Vagina (tissue), 2 donors: ENCODE measurements around the gene ELSPBP1. TPM values are rescaled to one million over a fixed set of nuclear protein-coding genes. Genes with fewer than 3 reads are reported as not detected.
A peak's percentile ranks its signal among the peaks of the same experiment; 100 is the strongest.
"Not testable (repeated sequence)": the region's sequence is repeated elsewhere in the genome, so short reads cannot be mapped to it uniquely, and the experiment has no call there.

Experiments used
- DNase-seq, 2 donors: peaks; one replicate each; pipeline ENCODE4 v3.0.0-alpha.2; 2017; ENCODE audit errors: extremely low spot score in 2 of 2
- H3K27ac ChIP-seq: fragments of 200-600 bp; sonication (generic); one replicate; pipeline ENCODE4 v1.5.1; 2019
- H3K27me3 ChIP-seq: fragments of 200-600 bp; sonication (generic); one replicate; pipeline ENCODE4 v1.5.1; 2019
- H3K36me3 ChIP-seq, 2 donors: fragments of 200-600 bp; sonication (generic); one replicate each; pipeline ENCODE4 v1.5.1; 2017 to 2019
- H3K4me1 ChIP-seq: fragments of 200-600 bp; sonication (generic); one replicate; pipeline ENCODE4 v1.5.1; 2019
- H3K4me3 ChIP-seq, 2 donors: fragments of 200-600 bp; sonication (generic); 1 replicate in 1 of 2; 2 replicates in 1 of 2; pipeline ENCODE4 v1.5.1; 2016 to 2019
- H3K9me3 ChIP-seq: fragments of 200-600 bp; sonication (generic); one replicate; pipeline ENCODE4 v1.5.1; 2019
- POLR2A ChIP-seq, 2 donors: fragments of 450-650 bp; IDR thresholded peaks; one replicate each; pipeline ENCODE4 v1.6.1; 2017; ENCODE audit warnings: antibody characterized with exemption in 2 of 2, mild to moderate bottlenecking in 2 of 2, moderate library complexity in 2 of 2
- POLR2AphosphoS5 ChIP-seq, 2 donors: sonication (generic); formaldehyde crosslinking; IDR thresholded peaks; one replicate each; pipeline ENCODE4 v1.9.0; 2017; ENCODE audit warnings: antibody characterized with exemption in 2 of 2, mild to moderate bottlenecking in 2 of 2, low read depth in 1 of 2; ENCODE audit not compliant: insufficient read depth in 1 of 2
- intact Hi-C: fragments of 100-400 bp; cut with DNase I; formaldehyde crosslinking; loops from one replicate; pipeline ENCODE4 v1.15.1; 2023
- total RNA-seq: library from RNA; depleted of rRNA; stranded (reverse); fragments of >200 nt; gene quantifications from one replicate; pipeline ENCODE4 v1.2.3, GENCODE V29; 2016
- TF ChIP-seq, protein P1 (sequence below), 3 experiments: fragments of 450-650 bp in 2 of 3; fragments of 200-600 bp in 1 of 3; sonication (generic) in 1 of 3; IDR thresholded peaks; one replicate each; pipeline ENCODE4 v1.5.1; 2017 to 2019; ENCODE audit warnings: antibody characterized with exemption in 3 of 3, mild to moderate bottlenecking in 2 of 3, moderate library complexity in 2 of 3

Gene ELSPBP1
- not detected for total RNA-seq

DNA sequence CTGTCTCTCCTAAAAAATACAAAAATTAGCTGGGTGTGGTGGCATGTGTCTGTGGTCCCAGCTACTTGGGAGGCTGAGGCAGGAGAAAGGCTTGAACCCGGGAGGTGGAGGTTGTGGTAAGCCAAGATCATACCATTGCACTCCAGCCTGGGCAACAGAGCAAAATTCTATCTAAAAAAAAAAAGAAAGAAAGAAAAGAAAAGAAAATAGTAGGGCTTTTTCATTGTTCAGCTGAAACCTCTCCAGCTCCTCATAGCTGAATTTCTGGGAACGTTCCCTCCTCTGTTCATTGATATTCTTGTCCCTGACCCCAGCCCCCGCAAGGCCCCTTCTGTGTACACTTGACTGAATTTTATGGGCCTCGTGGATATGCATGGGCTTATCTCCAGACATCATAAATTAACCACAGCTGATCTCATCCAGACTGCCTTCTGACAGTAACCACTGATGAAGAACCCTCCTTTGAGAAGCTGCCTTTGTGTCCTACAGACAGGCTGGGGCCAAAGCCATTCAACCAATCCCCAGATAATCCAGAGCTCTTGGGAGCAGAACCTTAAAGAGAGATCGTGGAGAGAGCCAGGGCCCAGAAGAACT lies at the start of gene ELSPBP1:
ELSPBP1 (plus strand) TSS at position 424 of the 594 bp plus-strand sequence. CDS start 14,036 bp downstream, outside the sequence.
- DNase-seq = no peak
- no peaks in the 10 kb centered on the region for H3K4me1 ChIP-seq
- no peak within 1 kb of the TSS for H3K27ac ChIP-seq
- no peaks in the 10 kb centered on the region for H3K36me3 ChIP-seq
- H3K9me3 ChIP-seq = no peaks in the 10 kb centered on the region
- H3K4me3 ChIP-seq = no peak within 1 kb of the TSS
- no peak for TF ChIP-seq POLR2AphosphoS5 (IDR thresholded peaks at IDR 0.05; ENCODE audit: insufficient read depth in 1 of 2, low read depth in 1 of 2)
- TF ChIP-seq POLR2A (IDR thresholded peaks at IDR 0.05) = no peak
- TF ChIP-seq, protein P1, sequence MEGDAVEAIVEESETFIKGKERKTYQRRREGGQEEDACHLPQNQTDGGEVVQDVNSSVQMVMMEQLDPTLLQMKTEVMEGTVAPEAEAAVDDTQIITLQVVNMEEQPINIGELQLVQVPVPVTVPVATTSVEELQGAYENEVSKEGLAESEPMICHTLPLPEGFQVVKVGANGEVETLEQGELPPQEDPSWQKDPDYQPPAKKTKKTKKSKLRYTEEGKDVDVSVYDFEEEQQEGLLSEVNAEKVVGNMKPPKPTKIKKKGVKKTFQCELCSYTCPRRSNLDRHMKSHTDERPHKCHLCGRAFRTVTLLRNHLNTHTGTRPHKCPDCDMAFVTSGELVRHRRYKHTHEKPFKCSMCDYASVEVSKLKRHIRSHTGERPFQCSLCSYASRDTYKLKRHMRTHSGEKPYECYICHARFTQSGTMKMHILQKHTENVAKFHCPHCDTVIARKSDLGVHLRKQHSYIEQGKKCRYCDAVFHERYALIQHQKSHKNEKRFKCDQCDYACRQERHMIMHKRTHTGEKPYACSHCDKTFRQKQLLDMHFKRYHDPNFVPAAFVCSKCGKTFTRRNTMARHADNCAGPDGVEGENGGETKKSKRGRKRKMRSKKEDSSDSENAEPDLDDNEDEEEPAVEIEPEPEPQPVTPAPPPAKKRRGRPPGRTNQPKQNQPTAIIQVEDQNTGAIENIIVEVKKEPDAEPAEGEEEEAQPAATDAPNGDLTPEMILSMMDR (IDR thresholded peaks at IDR 0.05) = no peak
- intact Hi-C loops = no loop called here
- H3K27me3 ChIP-seq = no peaks in the 10 kb centered on the region

DNA sequence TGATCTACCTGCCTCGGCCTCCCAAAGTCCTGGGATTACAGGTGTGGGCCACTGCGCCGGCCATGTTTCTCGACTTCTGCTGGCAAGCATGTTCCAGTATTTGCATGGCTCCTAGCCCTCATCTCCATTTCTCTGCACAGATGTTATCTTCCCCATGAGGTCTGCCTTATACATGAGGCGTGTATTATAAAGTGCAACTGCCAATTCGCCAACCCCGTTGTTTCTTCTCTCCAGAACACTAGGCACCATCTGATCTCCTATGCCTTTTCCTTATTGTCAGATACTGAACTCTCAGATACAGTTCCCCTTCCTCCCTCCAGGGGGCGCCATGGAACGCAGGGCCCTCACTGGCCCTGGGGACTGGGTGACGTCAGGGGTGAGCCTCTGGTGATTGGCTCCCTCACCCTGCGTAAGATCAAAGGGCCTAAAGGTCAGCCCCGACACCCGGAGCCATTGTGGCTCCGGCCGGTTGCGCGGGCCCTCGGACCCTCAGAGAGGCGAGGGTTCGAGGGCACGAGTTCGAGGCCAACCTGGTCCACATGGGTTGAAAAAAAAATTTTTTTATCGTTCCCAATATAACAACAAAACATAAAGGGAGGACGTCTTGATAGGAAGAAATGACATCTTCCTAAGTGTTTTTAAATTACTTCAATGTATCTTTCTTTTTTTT lies 44.4 kb upstream of the ELSPBP1 start:
- H3K27ac ChIP-seq, H3K4me3 ChIP-seq, intact Hi-C loops, H3K27me3 ChIP-seq, H3K4me1 ChIP-seq, DNase-seq, H3K9me3 ChIP-seq, H3K36me3 ChIP-seq: not testable (repeated sequence)

DNA sequence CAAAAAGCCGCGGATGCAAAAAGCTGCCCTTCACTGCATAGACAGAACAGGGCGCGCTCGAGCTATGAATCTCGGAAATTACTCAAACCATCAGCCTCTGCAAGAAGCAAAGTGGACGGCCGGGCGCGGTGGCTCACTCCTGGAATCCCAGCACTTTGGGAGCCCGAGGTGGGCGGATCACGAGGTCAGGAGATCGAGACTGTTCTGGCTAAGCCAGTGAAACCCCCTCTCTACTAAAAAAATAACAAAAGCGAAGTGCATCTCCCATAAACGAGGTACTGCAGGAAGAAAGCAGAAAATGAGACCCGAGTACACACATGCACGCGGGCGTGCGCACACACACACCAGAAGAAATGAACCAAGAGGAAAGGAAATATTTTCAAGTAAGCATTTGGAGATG lies 42.3 kb upstream of the ELSPBP1 start:
- DNase-seq, H3K4me3 ChIP-seq, intact Hi-C loops, H3K27ac ChIP-seq, H3K4me1 ChIP-seq, H3K27me3 ChIP-seq, H3K9me3 ChIP-seq, H3K36me3 ChIP-seq: not testable (repeated sequence)

DNA sequence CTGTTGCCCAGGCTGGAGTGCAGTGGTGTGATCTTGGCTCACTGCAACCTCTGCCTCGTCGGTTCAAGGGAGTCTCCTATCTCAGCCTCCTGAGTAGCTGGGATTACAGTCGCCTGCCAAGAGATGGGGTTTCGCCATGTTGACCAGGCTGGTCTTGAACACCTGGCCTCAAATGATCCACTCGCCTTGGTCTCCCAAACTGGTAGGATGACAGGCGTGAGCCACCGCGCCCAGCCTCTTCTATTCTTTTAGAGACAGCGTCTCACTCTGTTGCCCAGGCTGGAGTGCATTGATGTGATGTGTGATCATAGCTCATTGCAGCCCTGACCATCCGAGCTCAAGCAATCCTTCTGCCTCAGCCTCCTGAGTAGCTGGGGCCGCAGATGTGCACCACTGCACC lies 38.5 kb upstream of the ELSPBP1 start:
- DNase-seq, H3K36me3 ChIP-seq, intact Hi-C loops, H3K27me3 ChIP-seq, H3K9me3 ChIP-seq, H3K27ac ChIP-seq, H3K4me3 ChIP-seq, H3K4me1 ChIP-seq: not testable (repeated sequence)

DNA sequence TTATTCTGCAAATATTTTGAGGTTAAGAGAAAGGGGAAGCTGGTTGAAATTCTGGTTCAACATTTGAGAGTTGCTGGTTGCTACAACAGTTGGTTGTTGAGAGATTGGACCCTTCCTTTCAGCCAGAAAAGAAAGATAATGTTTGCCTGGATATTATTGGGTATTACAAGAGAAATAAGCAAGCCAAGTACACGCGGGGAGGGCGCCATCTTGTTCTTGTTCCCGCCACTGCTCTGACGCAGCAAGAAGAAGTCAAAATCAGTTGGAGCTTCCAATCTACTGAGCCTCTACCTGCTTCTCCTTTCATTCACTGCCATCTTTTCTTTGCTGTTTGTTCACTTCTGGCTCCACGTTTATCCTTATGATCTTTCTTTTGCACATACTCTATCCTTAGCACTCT lies 20.9 kb upstream of the ELSPBP1 start:
- no peaks in the 10 kb centered on the region for H3K36me3 ChIP-seq
- no peak for TF ChIP-seq POLR2A (IDR thresholded peaks at IDR 0.05)
- no peak for TF ChIP-seq POLR2AphosphoS5 (IDR thresholded peaks at IDR 0.05; ENCODE audit: insufficient read depth in 1 of 2, low read depth in 1 of 2)
- TF ChIP-seq, protein P1 (IDR thresholded peaks at IDR 0.05) = no peak
- DNase-seq = no peak
- H3K27ac ChIP-seq = no peak overlapping the region
- H3K4me1 ChIP-seq = no peaks in the 10 kb centered on the region
- H3K9me3 ChIP-seq = no peaks in the 10 kb centered on the region
- no peak overlapping the region for H3K4me3 ChIP-seq
- H3K27me3 ChIP-seq = no peaks in the 10 kb centered on the region
- intact Hi-C loops = no loop called here

DNA sequence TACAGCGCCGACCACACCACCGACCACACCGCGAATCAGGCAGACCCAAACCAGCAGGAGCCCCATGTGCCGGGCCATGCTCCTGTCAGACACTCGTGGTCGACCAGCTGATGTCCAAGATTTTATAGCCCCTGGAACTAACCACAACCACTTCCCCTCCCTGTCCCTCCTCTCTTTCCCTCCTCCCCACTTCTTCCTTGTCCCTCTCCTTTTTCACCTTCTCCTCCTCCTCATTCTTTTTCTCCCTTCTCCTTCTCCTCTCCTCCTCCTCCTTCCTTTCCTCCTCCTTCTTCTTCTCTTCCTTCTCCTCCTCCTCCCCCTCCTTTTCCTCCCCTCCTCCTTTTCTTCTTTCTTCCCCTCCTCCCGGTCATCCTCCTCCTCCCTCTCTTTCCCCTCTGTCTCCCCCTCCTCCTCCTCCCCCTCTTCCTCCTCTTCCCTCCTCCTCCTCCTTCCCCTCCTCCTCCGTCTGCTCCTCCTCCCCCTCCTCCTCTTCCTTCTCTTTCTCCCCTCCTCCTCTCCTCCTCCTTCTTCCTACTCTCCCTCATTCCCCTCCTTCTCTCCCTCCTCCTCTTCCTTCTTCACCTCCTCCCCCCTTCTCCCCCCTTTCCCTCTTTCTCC lies 3.1 kb upstream of the ELSPBP1 start:
- Histone ChIP-seq H3K4me3 (no peak overlapping the region), H3K36me3 (no peaks in the 10 kb centered on the region), H3K27ac (no peak overlapping the region), H3K9me3 (no peaks in the 10 kb centered on the region), H3K4me1 (no peaks in the 10 kb centered on the region), H3K27me3 (no peaks in the 10 kb centered on the region)
- peak in 1 of 2 donors; percentile 65 for DNase-seq
- TF ChIP-seq POLR2AphosphoS5 (IDR thresholded peaks at IDR 0.05; ENCODE audit: insufficient read depth in 1 of 2, low read depth in 1 of 2) (no peak), POLR2A (IDR thresholded peaks at IDR 0.05) (no peak)
- TF ChIP-seq, protein P1 (IDR thresholded peaks at IDR 0.05) = no peak
- intact Hi-C loops = no loop called here
